Prostate gland (tissue), 2 donors: ENCODE measurements around the gene CBARP.

ENCODE experiments used
- POLR2A ChIP-seq: fragments of 450-650 bp; IDR thresholded peaks from one replicate; pipeline ENCODE4 v1.6.1; 2016; ENCODE audit warnings: antibody characterized with exemption, mild to moderate bottlenecking
- TF ChIP-seq, protein P1 (sequence below), 4 experiments: fragments of 200-600 bp in 2 of 4; fragments of 450-650 bp in 2 of 4; sonication (generic) in 2 of 4; IDR thresholded peaks; 1 replicate in 3 of 4; 2 replicates in 1 of 4; pipeline ENCODE4 v1.5.1; 2016 to 2019; ENCODE audit warnings: antibody characterized with exemption in 4 of 4, mild to moderate bottlenecking in 2 of 4, moderate library complexity in 2 of 4

DNA sequence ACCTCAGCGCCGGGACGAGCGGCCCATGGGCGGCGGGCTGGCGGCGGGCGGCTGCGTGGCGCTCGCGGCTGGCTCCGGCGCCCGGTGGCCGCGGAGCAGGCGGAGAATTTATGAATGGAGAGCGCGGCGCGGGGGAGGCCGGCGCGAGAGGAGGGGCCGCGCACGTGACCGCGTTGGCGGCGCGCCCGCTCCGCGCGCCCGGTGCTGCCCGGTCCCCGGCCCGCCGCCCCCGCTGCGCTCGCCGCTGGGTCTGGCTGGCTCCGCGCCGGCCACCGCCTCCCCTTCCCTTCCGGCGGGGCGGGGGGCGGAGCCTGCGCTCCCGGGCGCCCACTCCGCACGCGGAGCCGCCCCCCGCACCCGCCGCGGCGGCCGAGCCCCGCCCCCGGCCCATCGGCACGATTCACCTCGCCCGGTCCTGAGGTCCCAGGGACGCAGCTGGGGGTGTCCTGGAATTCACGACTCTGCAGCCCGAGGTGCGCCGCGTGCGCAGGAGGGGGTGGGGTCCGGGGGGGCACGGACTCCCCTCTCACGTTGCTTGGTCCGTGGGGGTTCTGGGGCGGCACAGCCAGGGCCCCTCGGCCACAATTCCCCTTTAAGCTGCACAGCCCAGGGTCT, at the start of gene CBARP:
- TF ChIP-seq, protein P1, sequence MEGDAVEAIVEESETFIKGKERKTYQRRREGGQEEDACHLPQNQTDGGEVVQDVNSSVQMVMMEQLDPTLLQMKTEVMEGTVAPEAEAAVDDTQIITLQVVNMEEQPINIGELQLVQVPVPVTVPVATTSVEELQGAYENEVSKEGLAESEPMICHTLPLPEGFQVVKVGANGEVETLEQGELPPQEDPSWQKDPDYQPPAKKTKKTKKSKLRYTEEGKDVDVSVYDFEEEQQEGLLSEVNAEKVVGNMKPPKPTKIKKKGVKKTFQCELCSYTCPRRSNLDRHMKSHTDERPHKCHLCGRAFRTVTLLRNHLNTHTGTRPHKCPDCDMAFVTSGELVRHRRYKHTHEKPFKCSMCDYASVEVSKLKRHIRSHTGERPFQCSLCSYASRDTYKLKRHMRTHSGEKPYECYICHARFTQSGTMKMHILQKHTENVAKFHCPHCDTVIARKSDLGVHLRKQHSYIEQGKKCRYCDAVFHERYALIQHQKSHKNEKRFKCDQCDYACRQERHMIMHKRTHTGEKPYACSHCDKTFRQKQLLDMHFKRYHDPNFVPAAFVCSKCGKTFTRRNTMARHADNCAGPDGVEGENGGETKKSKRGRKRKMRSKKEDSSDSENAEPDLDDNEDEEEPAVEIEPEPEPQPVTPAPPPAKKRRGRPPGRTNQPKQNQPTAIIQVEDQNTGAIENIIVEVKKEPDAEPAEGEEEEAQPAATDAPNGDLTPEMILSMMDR (IDR thresholded peaks at IDR 0.05) = no peak
- TF ChIP-seq POLR2A = no peak
